HG03159 (cell line): Measurements from ENCODE around the gene TLX2.
"Not testable (repeated sequence)": the region's sequence is repeated elsewhere in the genome, so short reads cannot be mapped to it uniquely, and the experiment has no call there.

Experiments used
- ATAC-seq: cut with Tn5 transposase; IDR thresholded peaks from one replicate; pipeline ENCODE4 v1.9.1; 2021; ENCODE audit warnings: mild to moderate bottlenecking, moderate library complexity; ENCODE audit not compliant: unreplicated experiment

TLX2 gene

DNA sequence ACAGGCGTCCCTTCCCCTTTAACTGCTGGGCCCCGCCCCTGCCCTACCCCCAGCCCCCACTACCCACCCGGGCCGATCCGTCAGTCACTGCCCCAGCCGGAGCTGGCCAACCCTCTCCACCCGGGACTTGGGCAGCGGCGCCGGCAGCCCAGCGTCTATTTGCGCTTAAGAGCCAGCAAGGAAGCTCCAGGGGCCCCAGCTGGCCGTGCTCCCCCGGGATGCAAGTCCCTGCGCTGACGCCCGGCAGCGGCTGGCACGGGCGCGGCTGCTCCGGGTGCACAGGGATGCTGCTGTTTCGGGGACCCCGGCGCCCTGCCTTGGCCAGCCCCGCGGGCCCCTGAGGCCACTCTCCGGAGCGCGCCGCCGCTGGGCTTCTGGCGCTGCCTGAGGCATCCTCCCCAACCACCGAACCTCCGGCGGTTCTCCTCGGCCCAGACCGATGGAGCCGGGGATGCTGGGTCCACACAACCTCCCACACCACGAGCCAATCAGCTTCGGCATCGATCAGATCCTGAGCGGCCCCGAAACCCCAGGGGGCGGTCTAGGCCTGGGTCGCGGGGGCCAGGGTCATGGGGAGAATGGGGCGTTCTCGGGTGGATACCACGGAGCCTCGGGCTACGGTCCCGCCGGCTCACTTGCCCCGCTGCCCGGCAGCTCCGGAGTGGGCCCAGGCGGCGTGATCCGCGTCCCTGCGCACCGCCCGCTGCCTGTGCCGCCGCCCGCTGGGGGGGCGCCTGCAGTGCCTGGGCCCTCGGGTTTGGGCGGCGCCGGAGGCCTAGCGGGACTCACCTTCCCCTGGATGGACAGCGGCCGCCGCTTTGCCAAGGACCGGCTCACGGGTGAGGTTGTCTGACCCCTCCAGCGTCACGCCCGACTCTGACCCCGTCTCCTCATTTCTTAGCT lies at the start of gene TLX2:
Gene TLX2, plus strand, starts transcription at position 83 of the 903 bp plus-strand sequence. Its CDS starts 357 bp downstream, at position 440.
- no peak for ATAC-seq

DNA sequence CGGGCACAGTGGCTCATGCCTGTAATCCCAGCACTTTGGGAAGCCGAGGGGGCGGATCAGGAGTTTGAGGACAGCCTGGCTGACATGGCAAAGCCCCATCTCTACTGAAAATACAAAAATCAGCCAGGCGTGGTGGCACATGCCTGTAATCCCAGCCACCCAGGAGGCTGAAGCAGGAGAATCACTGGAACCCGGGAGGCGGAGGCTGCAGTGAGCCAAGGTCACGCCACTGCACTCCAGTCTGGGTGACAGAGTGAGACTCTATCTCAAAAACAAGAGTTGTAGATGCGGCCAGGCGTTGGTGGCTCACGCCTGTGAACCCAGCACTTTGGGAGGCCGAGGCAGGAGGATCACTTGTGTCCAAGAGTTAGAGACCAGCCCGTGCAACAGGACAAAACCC lies 43.5 kb upstream of the TLX2 start:
- not testable (repeated sequence) for ATAC-seq

DNA sequence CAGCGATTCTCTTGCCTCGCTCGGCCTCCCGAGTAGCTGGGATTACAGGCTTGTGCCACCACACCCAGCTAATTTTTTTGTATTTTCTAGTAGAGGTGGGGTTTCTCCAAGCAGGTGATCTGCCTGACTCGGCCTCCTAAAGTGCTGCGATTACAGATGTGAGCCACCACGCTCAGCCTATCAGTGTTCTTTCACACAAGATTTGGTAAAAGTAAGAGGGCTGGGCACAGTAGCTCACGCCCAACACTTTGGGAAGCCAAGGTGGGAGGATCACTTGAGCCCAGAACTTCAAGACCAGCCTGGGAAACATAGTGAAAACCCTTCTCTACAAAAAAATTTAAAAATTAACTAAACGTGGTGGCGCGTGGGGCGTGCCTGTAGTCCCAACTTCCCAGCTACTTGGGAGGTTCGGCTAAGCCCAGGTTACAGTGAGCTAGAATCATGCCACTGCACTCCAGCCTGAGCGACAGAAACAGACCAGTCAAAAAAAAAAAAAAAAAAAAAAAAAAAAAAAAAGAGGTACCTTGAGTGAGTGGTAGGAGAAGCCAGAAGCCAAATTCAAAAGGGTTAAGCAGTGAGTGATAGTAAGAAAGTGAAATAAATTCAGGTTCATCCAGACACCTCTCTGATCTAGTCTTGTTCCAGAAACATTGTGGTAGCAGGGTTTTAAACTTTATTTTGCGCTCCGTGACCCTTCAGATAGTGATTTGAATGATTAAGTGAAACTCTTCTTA lies 42.8 kb upstream of the TLX2 start:
- no peak for ATAC-seq

DNA sequence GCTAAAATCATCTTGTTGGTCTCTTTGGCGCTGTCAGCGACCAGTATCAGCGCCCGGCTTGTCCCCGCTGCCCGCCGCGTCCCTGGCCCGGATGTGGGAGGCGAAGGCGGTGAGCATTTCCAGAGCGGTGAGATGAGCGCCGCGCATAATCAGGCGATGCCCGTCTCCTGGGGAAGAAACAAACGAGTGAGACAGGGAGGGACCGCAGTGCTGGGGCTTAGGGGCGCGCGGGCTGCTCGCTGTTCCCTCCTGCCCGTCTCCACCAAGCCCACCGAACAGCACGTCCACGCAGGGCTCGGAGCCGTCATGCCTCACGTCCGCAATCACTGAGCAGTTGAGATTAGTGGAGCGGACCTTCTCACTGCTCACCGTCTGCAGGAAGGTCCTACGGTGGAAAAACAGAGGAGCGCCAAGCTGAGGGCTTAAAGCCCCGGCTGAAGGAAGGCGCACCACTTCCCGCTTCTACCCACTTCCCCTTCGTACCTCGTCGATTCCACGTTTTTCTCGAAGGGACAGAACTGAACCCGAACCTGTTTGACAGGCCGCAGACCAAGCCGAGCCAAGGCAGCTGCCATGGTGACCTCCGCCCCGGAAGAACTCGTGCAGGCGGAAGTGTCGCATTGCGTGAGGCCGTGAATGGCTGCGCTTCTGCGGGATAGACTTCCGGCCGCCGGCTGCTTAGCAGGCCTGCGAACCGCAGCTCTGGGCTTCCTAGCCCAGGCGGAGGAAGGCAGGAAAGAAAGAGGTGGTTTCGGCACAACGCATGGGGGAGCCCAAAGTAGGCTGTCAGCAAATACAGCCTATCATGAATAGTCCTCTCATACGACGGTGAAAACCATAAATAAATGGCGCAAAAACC lies 41.9 kb upstream of the TLX2 start, which contains the start of gene MRPL53:
Gene MRPL53, minus strand, starts transcription at position 595 of the 859 bp plus-strand sequence. Its CDS starts 20 bp downstream, at position 575.
- peak; percentile 90 for ATAC-seq

DNA sequence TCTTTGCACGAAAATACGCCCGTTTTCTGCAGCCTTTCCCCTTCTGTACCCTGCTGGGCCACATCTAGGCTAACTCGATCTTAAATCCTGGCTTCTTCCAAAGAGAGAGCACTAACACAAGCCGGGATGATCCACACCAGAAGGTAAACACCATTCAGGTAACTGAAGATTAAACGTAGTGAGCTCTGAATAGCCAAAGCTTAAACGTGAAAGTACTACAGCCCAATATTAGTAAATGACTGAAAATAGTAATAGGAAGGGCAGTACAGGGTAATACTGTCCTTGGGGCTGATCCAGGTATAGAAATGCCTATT lies 41.3 kb upstream of the TLX2 start:
- ATAC-seq = peak; percentile 2

DNA sequence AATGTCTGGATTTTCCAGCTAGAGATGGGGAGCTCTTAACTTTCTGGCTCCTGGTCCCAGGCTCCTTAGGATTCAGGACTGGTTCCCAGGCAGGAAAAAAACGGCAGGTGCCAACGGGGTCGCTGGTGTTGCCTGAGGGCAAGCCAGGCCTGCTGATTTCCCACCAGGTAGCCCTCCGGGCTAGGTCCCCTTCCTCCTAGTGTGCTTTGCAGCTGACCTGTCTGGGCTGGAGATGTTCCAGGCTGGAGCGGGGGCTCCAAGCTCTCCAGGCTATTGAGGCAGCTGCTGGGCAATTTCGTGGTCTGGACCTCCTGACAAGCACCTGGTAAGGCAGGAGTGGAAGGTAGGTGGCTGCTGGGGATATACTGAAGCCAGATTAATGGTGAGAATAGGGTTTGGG lies 39.8 kb upstream of the TLX2 start:
- ATAC-seq = no peak

DNA sequence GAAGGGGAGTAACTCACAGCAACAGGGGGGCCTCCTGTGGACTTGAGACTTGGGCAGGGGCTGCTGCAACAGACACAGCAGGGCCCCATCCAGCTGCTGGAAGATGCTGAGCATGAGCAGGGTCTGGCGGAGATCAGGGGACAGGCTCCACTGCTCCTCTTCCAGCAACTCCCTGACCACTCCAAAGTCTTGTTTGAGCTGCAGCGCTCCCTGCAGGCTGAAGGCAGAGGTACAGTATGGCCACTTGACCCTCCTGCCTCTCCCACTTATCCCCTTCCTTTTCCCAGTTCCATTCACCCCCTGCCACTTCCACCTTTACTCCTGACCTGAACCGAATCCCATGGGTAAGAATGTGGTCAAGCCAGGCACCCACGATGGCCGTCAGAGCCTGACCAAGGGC lies 39.4 kb upstream of the TLX2 start:
- no peak for ATAC-seq

DNA sequence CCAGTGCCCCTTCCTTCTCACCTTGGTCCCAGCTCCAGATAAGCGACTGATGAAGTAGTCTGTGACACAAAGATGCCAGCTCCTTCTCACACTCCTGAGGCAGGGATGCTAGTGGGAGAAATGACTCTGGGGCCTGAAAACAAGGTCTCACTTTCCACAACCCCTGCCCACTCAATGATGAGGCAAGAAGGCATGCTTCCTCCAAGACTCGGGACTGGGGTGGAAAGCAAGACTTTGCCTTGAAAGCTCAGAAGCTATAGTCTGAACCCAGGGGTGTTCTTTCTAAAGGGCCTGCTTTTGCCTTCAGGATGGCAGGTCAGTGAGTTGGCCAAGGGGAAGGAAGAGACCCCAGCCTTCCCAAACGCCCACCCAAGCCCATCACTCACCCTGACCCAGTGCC lies 32.8 kb upstream of the TLX2 start:
- ATAC-seq = no peak

DNA sequence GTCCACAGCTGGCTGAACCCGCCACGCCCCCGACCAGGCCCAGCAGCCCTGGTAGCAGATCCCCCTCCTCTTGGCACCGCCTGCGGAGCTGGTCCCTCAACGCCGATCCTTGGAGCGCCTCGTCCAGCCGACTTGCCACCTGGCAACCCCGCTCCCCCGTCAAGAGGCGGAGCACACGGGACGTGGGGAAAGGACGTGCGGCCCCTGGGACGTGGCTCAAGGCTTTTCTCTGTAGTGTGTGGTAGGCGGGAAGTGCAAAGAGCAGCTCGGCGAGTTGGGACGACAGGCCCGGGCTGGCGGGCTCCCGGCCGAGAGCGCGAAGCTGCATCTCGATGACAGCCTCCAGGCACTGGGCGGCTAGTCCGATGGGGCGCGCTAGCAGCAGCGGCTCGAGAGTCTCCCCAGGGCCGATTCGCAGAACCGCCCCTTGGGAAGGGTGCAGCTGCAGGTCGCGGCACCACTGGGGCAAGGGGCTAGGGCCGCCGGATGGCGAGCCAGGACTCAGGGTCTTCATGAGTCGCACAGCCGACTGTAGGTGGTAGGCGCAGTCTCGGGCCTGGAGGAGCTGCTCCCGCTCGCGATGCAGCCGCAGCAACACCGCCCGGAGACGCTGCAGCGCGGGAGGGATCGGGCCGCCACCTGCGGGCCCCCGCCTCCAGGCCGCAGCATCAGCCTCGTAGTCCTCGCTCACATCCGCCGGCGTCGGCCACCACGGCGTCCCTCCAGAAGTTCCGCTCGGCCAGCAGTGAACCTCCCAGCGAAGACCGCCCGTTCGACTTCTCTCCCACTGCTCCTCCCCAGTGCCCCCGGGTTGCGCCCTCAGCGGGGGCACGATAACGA lies 32.1 kb upstream of the TLX2 start:
- ATAC-seq = peak; percentile 38

DNA sequence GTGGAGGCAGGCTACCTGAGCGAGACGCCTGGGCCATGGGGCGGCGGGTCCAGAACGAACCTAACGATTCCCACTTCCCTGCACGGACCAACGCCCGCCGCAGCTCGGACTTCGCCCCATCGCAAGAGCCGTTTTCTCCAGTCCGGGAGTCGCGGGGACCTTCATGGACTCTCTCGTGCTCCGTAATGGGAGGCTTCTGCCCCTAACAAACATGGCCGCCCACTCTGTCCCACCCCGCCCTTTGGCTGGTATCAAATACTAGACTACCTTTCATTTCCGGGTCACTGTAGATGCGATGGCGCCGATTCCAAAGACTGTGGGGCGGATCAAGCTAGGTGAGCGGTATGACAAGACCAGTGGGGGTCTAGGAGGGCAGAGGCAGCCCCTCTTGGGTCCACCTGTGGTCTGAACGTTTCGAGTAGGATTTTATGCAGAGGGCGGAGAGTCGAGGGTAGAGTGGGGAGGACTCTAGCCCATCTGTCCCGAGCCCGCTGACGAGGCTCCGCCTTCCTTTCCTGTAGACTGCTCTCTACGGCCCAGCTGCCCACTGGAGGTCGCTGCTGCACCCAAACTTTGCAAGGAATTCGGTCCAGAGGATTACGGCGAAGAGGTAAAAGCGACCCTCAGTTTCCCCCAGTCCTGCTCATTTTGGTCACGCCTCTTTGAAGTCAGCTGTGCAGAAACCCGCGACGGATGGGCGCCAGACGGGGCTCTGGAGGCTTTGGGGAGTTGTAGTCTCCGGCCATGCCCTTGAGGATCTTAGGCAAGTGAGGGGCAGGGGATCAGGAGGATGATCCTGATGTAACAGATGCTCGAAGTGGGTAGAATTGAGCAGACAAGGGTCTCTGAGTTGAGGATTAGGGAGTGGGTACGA lies 31.2 kb upstream of the TLX2 start, which contains the start of the genes CCDC142 and TTC31:
Gene CCDC142, minus strand, starts transcription at position 198 of the 874 bp plus-strand sequence. Its CDS starts 161 bp downstream, at position 37.
Gene TTC31, plus strand, starts transcription at position 281 of the 874 bp plus-strand sequence. Its CDS starts 15 bp downstream, at position 296.
- ATAC-seq = peak; percentile 89

DNA sequence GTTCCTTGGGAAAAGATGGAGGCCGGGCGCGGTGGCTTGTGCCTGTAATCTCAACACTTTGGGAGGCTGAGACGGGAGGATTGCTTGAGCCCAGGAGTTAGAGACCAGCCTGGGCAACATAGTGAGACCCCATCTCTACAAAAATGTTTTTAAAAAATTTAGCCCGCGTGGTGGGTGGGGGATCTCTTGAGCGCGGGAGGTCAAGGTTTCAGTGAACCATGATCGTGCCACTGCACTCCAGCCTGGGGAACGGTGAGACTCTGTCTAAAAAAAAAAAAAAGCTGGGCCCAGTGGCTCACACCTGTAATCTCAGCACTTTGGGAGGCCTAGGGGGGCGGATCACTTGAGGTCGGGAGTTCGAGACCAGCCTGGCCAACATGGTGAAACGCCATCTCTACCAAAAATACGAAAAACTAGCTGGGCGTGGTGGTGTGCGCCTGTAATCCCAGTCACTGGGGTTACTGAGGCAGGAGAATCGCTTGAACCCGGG lies 30.5 kb upstream of the TLX2 start:
- ATAC-seq = not testable (repeated sequence)

DNA sequence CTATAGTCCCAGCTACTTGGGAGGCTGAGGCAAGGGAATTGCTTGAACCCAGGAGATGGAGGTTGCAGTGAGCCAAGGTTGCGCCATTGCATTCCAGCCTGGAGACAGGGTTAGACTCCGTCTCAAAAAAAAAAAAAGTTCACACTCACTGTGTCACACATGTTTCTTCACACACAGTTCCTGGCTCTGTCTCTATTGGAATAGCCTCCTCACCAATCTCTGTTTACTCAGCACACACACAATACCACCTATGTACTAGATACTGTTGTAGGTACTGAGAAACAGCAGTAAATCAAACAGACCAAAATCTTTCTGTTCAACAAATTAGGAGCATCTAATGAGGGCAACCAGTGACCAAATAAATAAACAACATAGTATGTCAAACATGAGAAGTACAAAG lies 28.1 kb upstream of the TLX2 start:
- ATAC-seq = no peak

DNA sequence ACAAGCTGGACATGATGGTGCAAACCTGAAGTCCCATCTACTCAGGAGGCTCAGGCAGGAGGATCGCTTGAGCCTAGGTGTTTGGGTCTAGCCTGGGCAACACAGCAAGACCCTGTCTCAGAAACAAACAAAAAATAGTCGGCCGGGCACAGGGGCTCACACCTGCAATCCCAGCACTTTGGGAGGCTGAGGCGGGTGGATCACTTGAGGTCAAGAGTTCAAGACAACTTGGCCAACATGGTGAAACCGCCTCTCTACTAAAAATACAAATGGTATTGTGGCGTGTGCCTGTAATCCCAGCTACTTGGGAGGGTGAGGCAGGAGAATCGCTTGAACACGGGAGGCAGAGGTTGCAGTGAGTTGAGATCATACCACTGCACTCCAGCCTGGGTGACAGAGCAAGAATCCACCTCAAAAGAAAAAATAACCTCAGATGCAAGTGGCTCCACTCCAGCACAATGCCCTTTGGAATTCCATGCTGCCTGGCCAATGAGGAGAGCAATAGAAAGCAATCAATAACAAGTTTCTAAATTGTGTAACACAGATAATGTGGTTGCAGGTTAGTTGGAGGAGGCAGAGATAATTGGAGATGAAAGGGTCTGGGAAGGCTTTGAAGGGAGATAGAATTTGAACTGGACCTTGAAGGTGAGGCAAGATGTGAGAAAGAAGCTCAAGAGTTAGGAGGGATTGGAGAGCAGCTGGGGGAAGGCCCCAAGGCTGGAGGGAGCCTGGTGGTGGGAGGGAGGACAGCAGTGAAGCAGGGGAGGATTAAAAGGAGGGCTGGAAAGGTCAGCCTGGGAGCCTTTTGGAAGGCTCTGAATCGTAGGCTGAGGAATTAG lies 25.4 kb upstream of the TLX2 start:
- no peak for ATAC-seq

DNA sequence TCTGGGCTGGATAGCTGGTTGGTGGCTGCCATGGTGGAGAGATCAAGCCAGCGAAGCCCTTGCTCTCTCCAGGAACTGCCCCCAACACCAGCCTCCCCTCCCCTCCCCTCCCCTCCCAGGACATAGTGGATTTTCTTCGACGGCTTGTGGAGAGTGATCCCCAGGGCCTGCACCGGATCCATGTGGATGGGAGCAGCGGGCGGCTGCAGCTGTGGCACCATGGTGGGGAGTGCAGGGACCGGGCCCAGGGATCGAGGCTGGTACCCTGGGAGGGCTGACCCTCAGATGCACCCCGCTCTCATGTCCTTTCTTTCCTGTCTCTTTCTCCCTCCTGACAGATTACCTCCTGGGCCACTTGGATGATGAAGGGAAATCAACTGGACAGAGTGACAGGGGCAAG lies 24.3 kb upstream of the TLX2 start:
- no peak for ATAC-seq

DNA sequence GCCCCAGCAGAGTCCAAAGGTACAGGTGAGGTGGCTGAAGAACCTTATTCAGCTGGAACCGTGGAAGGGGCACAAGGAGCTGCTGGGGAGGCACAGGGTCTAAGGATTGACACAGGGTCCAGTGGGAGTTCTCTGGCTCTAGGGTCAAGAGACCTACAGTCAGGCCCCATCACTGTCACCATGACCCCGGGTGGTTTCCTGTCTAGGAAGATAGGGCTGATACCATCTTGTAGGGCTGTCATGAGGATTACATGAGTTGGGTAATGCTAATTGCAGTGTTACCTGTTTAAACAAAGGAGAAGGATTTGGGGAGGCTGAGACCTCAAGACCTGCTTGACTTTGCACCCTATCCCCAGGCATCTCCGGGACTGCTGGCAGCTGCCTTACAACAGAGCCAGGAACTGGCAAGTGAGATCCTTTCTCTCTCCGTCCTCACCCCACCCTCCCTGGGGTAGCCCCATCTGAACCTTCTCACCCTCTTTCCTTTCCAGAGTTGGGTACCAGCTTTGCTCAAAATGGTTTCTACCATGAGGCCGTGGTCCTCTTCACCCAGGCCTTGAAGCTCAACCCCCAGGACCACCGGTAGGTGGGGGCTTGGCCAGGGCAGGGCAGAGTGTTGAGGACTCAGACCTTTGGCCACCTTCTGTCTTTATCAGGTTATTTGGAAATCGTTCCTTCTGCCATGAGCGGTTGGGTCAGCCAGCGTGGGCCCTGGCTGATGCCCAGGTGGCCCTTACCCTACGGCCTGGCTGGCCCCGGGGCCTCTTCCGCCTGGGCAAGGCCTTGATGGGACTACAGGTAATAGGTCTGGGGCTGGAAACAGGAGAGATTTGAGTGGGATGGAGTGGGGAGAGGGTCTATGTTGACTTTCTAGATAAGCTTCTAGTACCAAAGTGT lies 22.4 kb upstream of the TLX2 start:
- ATAC-seq = no peak

DNA sequence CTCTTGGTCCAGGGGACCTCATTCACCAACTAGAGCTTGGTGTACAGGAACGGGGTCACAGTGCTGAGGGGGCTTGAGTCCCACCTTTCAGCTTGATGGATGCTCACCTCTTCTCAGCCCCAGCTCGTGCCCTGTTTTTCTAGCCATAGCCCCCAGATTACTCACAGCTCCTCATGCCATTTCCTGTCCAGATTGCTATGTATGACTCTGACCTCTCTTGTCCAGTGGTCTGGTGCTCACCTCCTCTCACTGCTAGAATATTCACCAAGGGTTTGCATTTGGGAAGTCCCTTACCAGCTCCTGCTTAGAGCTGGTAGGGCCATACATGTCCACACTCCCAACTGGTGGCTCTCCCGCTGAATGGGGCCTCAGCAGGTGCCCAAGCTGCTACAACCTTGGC lies 20.7 kb upstream of the TLX2 start:
- ATAC-seq = no peak

DNA sequence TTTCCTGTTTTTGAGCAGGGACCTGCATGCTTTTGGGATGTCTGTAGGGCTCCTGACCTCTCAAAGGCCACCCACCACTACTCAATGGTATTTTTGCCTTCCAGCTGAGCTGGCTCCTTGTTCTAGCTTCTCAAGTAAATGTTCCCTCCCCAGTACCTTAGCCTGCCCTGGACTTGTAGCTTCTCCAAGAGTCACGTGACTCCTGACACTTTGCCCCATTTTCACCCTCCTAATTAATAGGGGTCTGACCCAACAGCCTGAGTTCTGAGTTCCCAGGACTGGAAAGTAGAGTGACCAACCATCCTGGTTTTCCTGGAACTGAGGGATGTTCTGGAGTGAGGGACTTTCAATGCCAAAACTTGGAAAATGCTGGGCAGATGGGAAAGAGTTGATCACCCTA lies 18.8 kb upstream of the TLX2 start:
- no peak for ATAC-seq
